Loucy (cell line): ENCODE data around the gene GNAI3.

ENCODE experiments used
- EZH2phosphoT487 ChIP-seq: fragments of 200-600 bp; IDR thresholded peaks from 2 replicates; pipeline ENCODE4 v1.6.1; 2018; ENCODE audit warnings: antibody characterized with exemption, mild to moderate bottlenecking, moderate library complexity, borderline replicate concordance
- TF ChIP-seq, protein P1 (sequence below): fragments of 200-600 bp; sonication (generic); conservative IDR thresholded peaks from 2 replicates; pipeline ENCODE4 v1.5.1; 2014; ENCODE audit warnings: mild to moderate bottlenecking, antibody characterized with exemption, low read length

DNA sequence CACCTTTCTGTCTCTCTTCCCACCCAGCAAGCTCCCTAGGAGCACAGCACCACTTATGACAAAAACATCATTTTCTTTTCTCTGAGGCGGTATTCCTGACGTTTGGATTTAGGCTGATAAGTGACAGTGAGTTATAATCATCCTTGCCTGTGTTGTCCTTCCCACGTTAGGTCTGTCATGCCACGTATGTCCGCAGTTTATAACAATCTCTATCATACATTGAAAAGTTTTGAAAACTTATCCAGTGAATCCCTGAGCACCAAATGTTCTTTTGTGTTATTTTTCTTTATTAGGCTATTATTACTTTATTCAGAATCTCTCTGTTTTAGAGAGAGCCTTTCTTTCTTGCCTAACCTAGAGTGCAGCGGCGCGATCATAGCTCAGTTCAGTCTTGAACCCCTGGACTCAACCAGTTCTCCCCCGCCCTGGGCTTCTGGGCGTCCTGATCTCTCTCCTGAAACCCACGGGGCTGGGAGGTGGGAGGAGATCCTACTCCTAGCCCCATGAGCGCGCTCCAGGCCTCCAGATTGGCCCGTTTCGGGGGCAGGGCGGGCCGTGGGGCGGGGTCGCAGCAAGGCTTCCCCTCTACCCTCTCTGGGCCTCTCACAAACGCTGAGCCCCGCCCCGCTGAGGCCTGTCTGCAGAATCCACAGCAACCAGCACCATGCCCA is 119.2 kb downstream of the GNAI3 start, which contains the start of gene GSTM2:
- TF ChIP-seq, protein P1, sequence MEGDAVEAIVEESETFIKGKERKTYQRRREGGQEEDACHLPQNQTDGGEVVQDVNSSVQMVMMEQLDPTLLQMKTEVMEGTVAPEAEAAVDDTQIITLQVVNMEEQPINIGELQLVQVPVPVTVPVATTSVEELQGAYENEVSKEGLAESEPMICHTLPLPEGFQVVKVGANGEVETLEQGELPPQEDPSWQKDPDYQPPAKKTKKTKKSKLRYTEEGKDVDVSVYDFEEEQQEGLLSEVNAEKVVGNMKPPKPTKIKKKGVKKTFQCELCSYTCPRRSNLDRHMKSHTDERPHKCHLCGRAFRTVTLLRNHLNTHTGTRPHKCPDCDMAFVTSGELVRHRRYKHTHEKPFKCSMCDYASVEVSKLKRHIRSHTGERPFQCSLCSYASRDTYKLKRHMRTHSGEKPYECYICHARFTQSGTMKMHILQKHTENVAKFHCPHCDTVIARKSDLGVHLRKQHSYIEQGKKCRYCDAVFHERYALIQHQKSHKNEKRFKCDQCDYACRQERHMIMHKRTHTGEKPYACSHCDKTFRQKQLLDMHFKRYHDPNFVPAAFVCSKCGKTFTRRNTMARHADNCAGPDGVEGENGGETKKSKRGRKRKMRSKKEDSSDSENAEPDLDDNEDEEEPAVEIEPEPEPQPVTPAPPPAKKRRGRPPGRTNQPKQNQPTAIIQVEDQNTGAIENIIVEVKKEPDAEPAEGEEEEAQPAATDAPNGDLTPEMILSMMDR, result no peak
- no peak for TF ChIP-seq EZH2phosphoT487
